Esophagus squamous epithelium (tissue), 4 donors: ENCODE measurements around the gene LINC01488.

Experiments
- CTCF ChIP-seq, 6 experiments: fragments of 450-650 bp in 4 of 6; fragments of 200-600 bp in 2 of 6; sonication (generic) in 2 of 6; IDR thresholded peaks; one replicate each; pipeline ENCODE4 v1.5.1; 2016 to 2019; ENCODE audit warnings: antibody characterized with exemption in 6 of 6, mild to moderate bottlenecking in 4 of 6, moderate library complexity in 4 of 6
- POLR2A ChIP-seq, 4 donors: fragments of 450-650 bp; IDR thresholded peaks; one replicate each; pipeline ENCODE4 v1.6.1; 2017; ENCODE audit warnings: antibody characterized with exemption in 4 of 4, mild to moderate bottlenecking in 4 of 4, moderate library complexity in 3 of 4

DNA sequence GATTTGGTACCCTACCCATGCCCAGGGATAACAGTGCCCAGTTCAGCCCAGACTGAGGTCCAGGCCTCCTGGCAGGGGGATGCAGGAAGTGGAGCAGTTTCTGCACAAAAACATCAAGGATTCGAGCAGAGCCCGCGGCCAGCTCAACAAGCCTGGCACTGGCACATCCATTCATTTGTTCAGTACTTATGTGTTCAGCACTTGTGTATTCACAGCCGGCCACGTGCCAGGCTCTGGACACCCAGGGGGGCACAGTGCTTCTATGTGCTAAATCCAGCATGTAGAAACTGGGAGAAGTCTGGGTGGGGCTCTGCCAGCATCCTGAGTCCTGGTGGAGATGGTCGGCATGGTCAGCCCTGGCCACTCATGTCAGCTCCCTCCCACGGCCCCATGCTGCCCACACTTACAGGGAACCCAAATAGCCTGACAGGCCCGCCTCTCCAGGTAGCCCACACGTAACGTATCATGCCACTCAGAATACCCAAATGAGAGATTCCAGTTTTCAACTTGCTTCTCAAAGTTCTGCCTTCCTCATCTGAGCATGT is 28.5 kb downstream of the LINC01488 start:
- TF ChIP-seq CTCF (IDR thresholded peaks at IDR 0.05) (no peak), POLR2A (IDR thresholded peaks at IDR 0.05) (no peak)
